Activated T-cell treated with anti-CD3 and anti-CD28 coated beads, Interleukin-2, amount 50 U/mL, for 4 hours (primary cell): ENCODE data around the gene DAB2IP. TPM values are rescaled to one million over a fixed set of nuclear protein-coding genes. Genes with fewer than 3 reads are reported as not detected.
A peak's percentile ranks its signal among the peaks of the same experiment; 100 is the strongest.

Experiments
- ATAC-seq, 2 donors: fragments of 200-7000 bp; cut with Tn5 transposase; one replicate each; pipeline ENCODE4 v1.10.0; 2021
- DNase-seq: peaks from one replicate; pipeline ENCODE4 v3.0.0-alpha.2; 2020
- H3K27me3 Mint-ChIP-seq: one replicate; pipeline ENCODE4 v1.8.0; 2021; ENCODE audit warnings: low read depth, mixed read lengths
- H3K36me3 Mint-ChIP-seq: one replicate; pipeline ENCODE4 v1.8.0; 2022; ENCODE audit warnings: mixed read lengths; ENCODE audit not compliant: insufficient read depth
- H3K4me1 Mint-ChIP-seq: one replicate; pipeline ENCODE4 v1.8.0; 2021; ENCODE audit warnings: low read depth, mixed read lengths
- H3K4me3 Mint-ChIP-seq: one replicate; pipeline ENCODE4 v1.8.0; 2021; ENCODE audit warnings: mild to moderate bottlenecking, moderate library complexity, mixed read lengths
- H3K9me3 Mint-ChIP-seq: one replicate; pipeline ENCODE4 v1.8.0; 2021; ENCODE audit warnings: mixed read lengths
- total RNA-seq, 3 donors: library from RNA; stranded (reverse); gene quantifications; one replicate each; pipeline ENCODE4 v1.2.1, GENCODE V29; 2021

DAB2IP gene
- total RNA-seq, 3 donors from 2014 or later = 0.14 to 0.24 (median 0.18) TPM

- no peak overlapping the region for H3K4me3 Mint-ChIP-seq
- ATAC-seq (no peak), DNase-seq (no peak)
- no peaks in the 10 kb centered on the region for H3K4me1 Mint-ChIP-seq
- H3K36me3 Mint-ChIP-seq = no peaks in the 10 kb centered on the region
- H3K27me3 Mint-ChIP-seq = peaks cover 27% of the 10 kb centered on the region
- H3K9me3 Mint-ChIP-seq = no peaks in the 10 kb centered on the region
These were observed 21.6 kb downstream of the DAB2IP start for GRCh38 chr9:121672986-121673385.

GRCh38 chr9:121673576-121673975 is 22.1 kb downstream of the DAB2IP start:
- peaks cover 27% of the 10 kb centered on the region for H3K27me3 Mint-ChIP-seq
- no peaks in the 10 kb centered on the region for H3K9me3 Mint-ChIP-seq
- ATAC-seq (no peak), DNase-seq (no peak)
- no peaks in the 10 kb centered on the region for H3K36me3 Mint-ChIP-seq
- no peaks in the 10 kb centered on the region for H3K4me1 Mint-ChIP-seq
- no peak overlapping the region for H3K4me3 Mint-ChIP-seq

- no peak for ATAC-seq
- Mint-ChIP-seq H3K36me3 (no peaks in the 10 kb centered on the region), H3K4me3 (no peak overlapping the region)
These were observed 22.6 kb downstream of the DAB2IP start for GRCh38 chr9:121674017-121674416.

GRCh38 chr9:121674952-121675351 is 23.5 kb downstream of the DAB2IP start:
- no peaks in the 10 kb centered on the region for H3K4me1 Mint-ChIP-seq
- H3K36me3 Mint-ChIP-seq = no peaks in the 10 kb centered on the region
- ATAC-seq (peak in 1 of 2 donors; percentile 35), DNase-seq (no peak)
- no peak overlapping the region for H3K4me3 Mint-ChIP-seq
- H3K27me3 Mint-ChIP-seq = peaks cover 25% of the 10 kb centered on the region
- no peaks in the 10 kb centered on the region for H3K9me3 Mint-ChIP-seq

More at GRCh38 chr9:121674017-121674416, 22.6 kb downstream of the DAB2IP start:
- H3K4me1 Mint-ChIP-seq = no peaks in the 10 kb centered on the region
- H3K9me3 Mint-ChIP-seq = no peaks in the 10 kb centered on the region
- H3K27me3 Mint-ChIP-seq = peaks cover 27% of the 10 kb centered on the region
- no peak for DNase-seq

- Mint-ChIP-seq H3K4me1 (no peaks in the 10 kb centered on the region), H3K9me3 (no peaks in the 10 kb centered on the region), H3K36me3 (no peaks in the 10 kb centered on the region), H3K27me3 (peaks cover 24% of the 10 kb centered on the region), H3K4me3 (no peak overlapping the region)
- no peak for DNase-seq
- no peak for ATAC-seq
These were observed 23.9 kb downstream of the DAB2IP start for GRCh38 chr9:121675381-121675780.

GRCh38 chr9:121675969-121676822 is 24.8 kb downstream of the DAB2IP start:
- ATAC-seq (no peak), DNase-seq (no peak)

GRCh38 chr9:121676926-121677325 is 25.5 kb downstream of the DAB2IP start:
- no peak for DNase-seq
- no peaks in the 10 kb centered on the region for H3K4me1 Mint-ChIP-seq
- no peak for ATAC-seq
- H3K4me3 Mint-ChIP-seq = no peak overlapping the region
- peaks cover 17% of the 10 kb centered on the region for H3K27me3 Mint-ChIP-seq
- no peaks in the 10 kb centered on the region for H3K36me3 Mint-ChIP-seq
- H3K9me3 Mint-ChIP-seq = no peaks in the 10 kb centered on the region

More at GRCh38 chr9:121675969-121676822, 24.8 kb downstream of the DAB2IP start:
- Mint-ChIP-seq H3K36me3 (no peaks in the 10 kb centered on the region), H3K27me3 (peaks cover 19% of the 10 kb centered on the region), H3K4me1 (no peaks in the 10 kb centered on the region), H3K9me3 (no peaks in the 10 kb centered on the region), H3K4me3 (no peak overlapping the region)

GRCh38 chr9:121678501-121679022 is 27.1 kb downstream of the DAB2IP start:
- no peaks in the 10 kb centered on the region for H3K9me3 Mint-ChIP-seq
- DNase-seq (no peak), ATAC-seq (no peak)
- no peaks in the 10 kb centered on the region for H3K36me3 Mint-ChIP-seq
- H3K27me3 Mint-ChIP-seq = peaks cover 13% of the 10 kb centered on the region
- no peak overlapping the region for H3K4me3 Mint-ChIP-seq
- H3K4me1 Mint-ChIP-seq = no peaks in the 10 kb centered on the region

- no peak overlapping the region for H3K4me3 Mint-ChIP-seq
- no peaks in the 10 kb centered on the region for H3K36me3 Mint-ChIP-seq
- no peak for DNase-seq
- H3K27me3 Mint-ChIP-seq = peaks cover 6% of the 10 kb centered on the region
- no peaks in the 10 kb centered on the region for H3K4me1 Mint-ChIP-seq
- no peak for ATAC-seq
- no peaks in the 10 kb centered on the region for H3K9me3 Mint-ChIP-seq
These were observed 28.6 kb downstream of the DAB2IP start for GRCh38 chr9:121679901-121680635.

- DNase-seq (no peak), ATAC-seq (no peak)
- no peak overlapping the region for H3K4me3 Mint-ChIP-seq
- H3K9me3 Mint-ChIP-seq = no peaks in the 10 kb centered on the region
- H3K36me3 Mint-ChIP-seq = no peaks in the 10 kb centered on the region
- no peaks in the 10 kb centered on the region for H3K4me1 Mint-ChIP-seq
- no peaks in the 10 kb centered on the region for H3K27me3 Mint-ChIP-seq
These were observed 30.0 kb downstream of the DAB2IP start for GRCh38 chr9:121681404-121681803.

- Mint-ChIP-seq H3K27me3 (no peaks in the 10 kb centered on the region), H3K4me1 (no peaks in the 10 kb centered on the region), H3K9me3 (no peaks in the 10 kb centered on the region), H3K4me3 (no peak overlapping the region), H3K36me3 (no peaks in the 10 kb centered on the region)
- DNase-seq (no peak), ATAC-seq (no peak)
These were observed 30.8 kb downstream of the DAB2IP start for GRCh38 chr9:121682201-121682600.

GRCh38 chr9:121682926-121683515 is 31.6 kb downstream of the DAB2IP start:
- ATAC-seq = no peak
- no peak for DNase-seq
- Mint-ChIP-seq H3K36me3 (no peaks in the 10 kb centered on the region), H3K4me3 (no peak overlapping the region), H3K27me3 (no peaks in the 10 kb centered on the region), H3K9me3 (no peaks in the 10 kb centered on the region), H3K4me1 (no peaks in the 10 kb centered on the region)

- Mint-ChIP-seq H3K4me3 (no peak overlapping the region), H3K27me3 (no peaks in the 10 kb centered on the region), H3K4me1 (no peaks in the 10 kb centered on the region), H3K9me3 (no peaks in the 10 kb centered on the region), H3K36me3 (no peaks in the 10 kb centered on the region)
- ATAC-seq (no peak), DNase-seq (no peak)
These were observed 32.2 kb downstream of the DAB2IP start for GRCh38 chr9:121683652-121684051.

GRCh38 chr9:121684381-121685145 is 33.1 kb downstream of the DAB2IP start:
- no peaks in the 10 kb centered on the region for H3K9me3 Mint-ChIP-seq
- no peak for DNase-seq
- H3K36me3 Mint-ChIP-seq = no peaks in the 10 kb centered on the region

More at GRCh38 chr9:121684381-121685145, 33.1 kb downstream of the DAB2IP start:
- H3K27me3 Mint-ChIP-seq = no peaks in the 10 kb centered on the region
- ATAC-seq = no peak
- no peaks in the 10 kb centered on the region for H3K4me1 Mint-ChIP-seq
- no peak overlapping the region for H3K4me3 Mint-ChIP-seq
